Activated T-helper 1 cell treated with anti-CD3 and anti-CD28 coated beads, Interleukin-12 subunit alpha, Interleukin-12 subunit beta, Interleukin-2, Interleukin-4 antibody, amounts not matched to agents 30 ng/mL and 10 ng/mL and 1 ng/mL, durations not matched to agents 14 hours and 24 hours and 36 hours (primary cell): ENCODE measurements around the gene RNPC3. TPM values are rescaled to one million over a fixed set of nuclear protein-coding genes. Genes with fewer than 3 reads are reported as not detected.
"Not testable (repeated sequence)": the region's sequence is repeated elsewhere in the genome, so short reads cannot be mapped to it uniquely, and the experiment has no call there.

Experiments used
- DNase-seq: peaks from one replicate; pipeline ENCODE4 v3.0.0; 2021; ENCODE audit warnings: low spot score
- H3K27ac Mint-ChIP-seq: one replicate; pipeline ENCODE4 v1.8.0; 2021; ENCODE audit warnings: mild to moderate bottlenecking, mixed read lengths
- H3K27me3 Mint-ChIP-seq: one replicate; pipeline ENCODE4 v1.8.0; 2022; ENCODE audit warnings: mild to moderate bottlenecking, moderate library complexity, mixed read lengths; ENCODE audit not compliant: insufficient read depth
- H3K36me3 Mint-ChIP-seq: one replicate; pipeline ENCODE4 v1.8.0; 2021; ENCODE audit warnings: low read depth, mixed read lengths
- H3K4me1 Mint-ChIP-seq: one replicate; pipeline ENCODE4 v1.8.0; 2021; ENCODE audit warnings: low read depth, mixed read lengths
- H3K4me3 Mint-ChIP-seq: one replicate; pipeline ENCODE4 v1.8.0; 2021; ENCODE audit warnings: mild to moderate bottlenecking, moderate library complexity, mixed read lengths
- H3K9me3 Mint-ChIP-seq: one replicate; pipeline ENCODE4 v1.8.0; 2021; ENCODE audit warnings: mixed read lengths
- intact Hi-C: fragments of 100-400 bp; cut with micrococcal nuclease; formaldehyde crosslinking; loops from one replicate; pipeline ENCODE4 v1.15.1; 2024
- total RNA-seq: library from RNA; stranded (reverse); gene quantifications from 2 replicates; pipeline ENCODE4 v1.2.3, GENCODE V29; 2022

RNPC3 gene
- total RNA-seq, 1 donor from 2014 or later: 17.1 TPM

- Mint-ChIP-seq H3K4me3 (no peak overlapping the region), H3K27ac (no peak overlapping the region), H3K4me1 (peaks cover 25% of the 10 kb centered on the region), H3K27me3 (peaks cover 6% of the 10 kb centered on the region), H3K36me3 (no peaks in the 10 kb centered on the region), H3K9me3 (no peaks in the 10 kb centered on the region)
- intact Hi-C loops: no loop called here
- DNase-seq: no peak
Observed at GRCh38 chr1:103520822-103521221, 4.7 kb upstream of the RNPC3 start.

- Mint-ChIP-seq H3K4me1 (peaks cover 26% of the 10 kb centered on the region), H3K36me3 (peaks cover 5% of the 10 kb centered on the region), H3K9me3 (no peaks in the 10 kb centered on the region), H3K4me3 (no peak overlapping the region), H3K27ac (no peak overlapping the region), H3K27me3 (peaks cover 6% of the 10 kb centered on the region)
- no peak for DNase-seq
- intact Hi-C loops: no loop called here
Observed at GRCh38 chr1:103523346-103523745, 2.2 kb upstream of the RNPC3 start.

- Mint-ChIP-seq H3K9me3 (no peaks in the 10 kb centered on the region), H3K36me3 (peaks cover 13% of the 10 kb centered on the region), H3K27ac (peak overlapping the region; percentile 32), H3K27me3 (peaks cover 6% of the 10 kb centered on the region), H3K4me3 (peak overlapping the region; percentile 79), H3K4me1 (peaks cover 39% of the 10 kb centered on the region)
- DNase-seq: no peak
- intact Hi-C loops: loop anchor here (1.0 kb wide), 1 partner anchor 159 kb away; no protein-coding TSS in a partner anchor
Observed at GRCh38 chr1:103525114-103525606, 339 bp upstream of the RNPC3 start.

GRCh38 chr1:103527331-103527730 lies 1.8 kb downstream of the RNPC3 start:
- Mint-ChIP-seq H3K27me3 (peaks cover 6% of the 10 kb centered on the region), H3K27ac (peak overlapping the region; percentile 64), H3K36me3 (peaks cover 28% of the 10 kb centered on the region), H3K4me1 (peaks cover 57% of the 10 kb centered on the region), H3K9me3 (no peaks in the 10 kb centered on the region), H3K4me3 (peak overlapping the region; percentile 82)
- intact Hi-C loops: no loop called here
- DNase-seq: no peak

GRCh38 chr1:103529746-103530145 lies 4.2 kb downstream of the RNPC3 start:
- H3K27me3 Mint-ChIP-seq: no peaks in the 10 kb centered on the region
- no peaks in the 10 kb centered on the region for H3K9me3 Mint-ChIP-seq
- no peak overlapping the region for H3K27ac Mint-ChIP-seq
- peaks cover 36% of the 10 kb centered on the region for H3K36me3 Mint-ChIP-seq
- peaks cover 58% of the 10 kb centered on the region for H3K4me1 Mint-ChIP-seq
- no peak overlapping the region for H3K4me3 Mint-ChIP-seq
- intact Hi-C loops: no loop called here
- DNase-seq: no peak

GRCh38 chr1:103538226-103538625 lies 12.7 kb downstream of the RNPC3 start:
- Mint-ChIP-seq H3K4me3 (no peak overlapping the region), H3K36me3 (peaks cover 36% of the 10 kb centered on the region), H3K9me3 (no peaks in the 10 kb centered on the region), H3K27me3 (no peaks in the 10 kb centered on the region), H3K4me1 (peaks cover 6% of the 10 kb centered on the region), H3K27ac (no peak overlapping the region)
- no peak for DNase-seq
- intact Hi-C loops: no loop called here

GRCh38 chr1:103541431-103541830 lies 15.9 kb downstream of the RNPC3 start:
- H3K4me3 Mint-ChIP-seq: no peak overlapping the region
- no peaks in the 10 kb centered on the region for H3K4me1 Mint-ChIP-seq
- H3K27me3 Mint-ChIP-seq: no peaks in the 10 kb centered on the region
- peaks cover 43% of the 10 kb centered on the region for H3K36me3 Mint-ChIP-seq
- H3K9me3 Mint-ChIP-seq: no peaks in the 10 kb centered on the region
- H3K27ac Mint-ChIP-seq: no peak overlapping the region
- intact Hi-C loops: no loop called here
- DNase-seq: no peak

- no peaks in the 10 kb centered on the region for H3K27me3 Mint-ChIP-seq
- peaks cover 33% of the 10 kb centered on the region for H3K36me3 Mint-ChIP-seq
- no peak overlapping the region for H3K27ac Mint-ChIP-seq
- intact Hi-C loops: no loop called here
- H3K9me3 Mint-ChIP-seq: no peaks in the 10 kb centered on the region
- H3K4me3 Mint-ChIP-seq: no peak overlapping the region
- no peaks in the 10 kb centered on the region for H3K4me1 Mint-ChIP-seq
- no peak for DNase-seq
Observed at GRCh38 chr1:103546496-103546895, 21.0 kb downstream of the RNPC3 start.

- Mint-ChIP-seq H3K9me3 (no peaks in the 10 kb centered on the region), H3K36me3 (peaks cover 27% of the 10 kb centered on the region), H3K4me1 (no peaks in the 10 kb centered on the region), H3K4me3 (no peak overlapping the region), H3K27ac (no peak overlapping the region), H3K27me3 (no peaks in the 10 kb centered on the region)
- DNase-seq: no peak
- intact Hi-C loops: no loop called here
Observed at GRCh38 chr1:103547840-103548239, 22.3 kb downstream of the RNPC3 start.

GRCh38 chr1:103560427-103560826 lies 34.9 kb downstream of the RNPC3 start:
- no peak overlapping the region for H3K27ac Mint-ChIP-seq
- no peak overlapping the region for H3K4me3 Mint-ChIP-seq
- no peak for DNase-seq
- intact Hi-C loops: no loop called here
- H3K36me3 Mint-ChIP-seq: peaks cover 12% of the 10 kb centered on the region
- H3K27me3 Mint-ChIP-seq: no peaks in the 10 kb centered on the region
- H3K9me3 Mint-ChIP-seq: no peaks in the 10 kb centered on the region
- no peaks in the 10 kb centered on the region for H3K4me1 Mint-ChIP-seq

GRCh38 chr1:103561124-103561523 lies 35.6 kb downstream of the RNPC3 start:
- H3K4me3 Mint-ChIP-seq, DNase-seq, H3K36me3 Mint-ChIP-seq, H3K4me1 Mint-ChIP-seq, intact Hi-C loops, H3K9me3 Mint-ChIP-seq, H3K27me3 Mint-ChIP-seq, H3K27ac Mint-ChIP-seq: not testable (repeated sequence)

- DNase-seq: no peak
- Mint-ChIP-seq H3K9me3 (no peaks in the 10 kb centered on the region), H3K27me3 (no peaks in the 10 kb centered on the region), H3K27ac (no peak overlapping the region), H3K4me3 (no peak overlapping the region), H3K4me1 (no peaks in the 10 kb centered on the region), H3K36me3 (peaks cover 3% of the 10 kb centered on the region)
- intact Hi-C loops: no loop called here
Observed at GRCh38 chr1:103561643-103562395, 36.3 kb downstream of the RNPC3 start.

GRCh38 chr1:103563056-103563455 lies 37.6 kb downstream of the RNPC3 start:
- Mint-ChIP-seq H3K27me3 (no peaks in the 10 kb centered on the region), H3K27ac (no peak overlapping the region), H3K4me3 (no peak overlapping the region), H3K4me1 (no peaks in the 10 kb centered on the region), H3K36me3 (no peaks in the 10 kb centered on the region), H3K9me3 (no peaks in the 10 kb centered on the region)
- DNase-seq: no peak
- intact Hi-C loops: no loop called here
